Effector CD4-positive, alpha-beta T cell (primary cell): ENCODE results near the gene MLLT3.

Source experiments
- DNase-seq: peaks from one replicate; pipeline ENCODE4 v3.0.0-alpha.2; 2020

Gene MLLT3

DNA sequence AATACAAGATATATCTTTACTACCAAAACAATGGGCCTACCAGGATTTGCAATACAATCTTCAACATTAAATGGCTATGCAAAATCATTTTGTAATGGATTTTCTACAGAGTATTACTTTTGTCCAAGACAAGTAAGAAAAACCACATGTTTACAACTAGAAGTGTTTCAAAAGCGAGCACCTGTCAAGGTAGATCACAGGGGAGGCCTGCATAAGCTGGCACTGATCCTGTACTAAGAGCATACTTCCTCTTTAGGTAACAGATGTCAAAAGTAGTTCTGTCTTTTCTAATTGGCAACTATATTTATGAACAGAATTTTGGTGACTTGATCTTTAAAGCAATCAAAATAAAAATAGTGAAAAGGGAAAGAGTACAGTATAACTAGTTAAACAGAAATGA lies 249.0 kb downstream of the MLLT3 start:
- no peak for DNase-seq

DNA sequence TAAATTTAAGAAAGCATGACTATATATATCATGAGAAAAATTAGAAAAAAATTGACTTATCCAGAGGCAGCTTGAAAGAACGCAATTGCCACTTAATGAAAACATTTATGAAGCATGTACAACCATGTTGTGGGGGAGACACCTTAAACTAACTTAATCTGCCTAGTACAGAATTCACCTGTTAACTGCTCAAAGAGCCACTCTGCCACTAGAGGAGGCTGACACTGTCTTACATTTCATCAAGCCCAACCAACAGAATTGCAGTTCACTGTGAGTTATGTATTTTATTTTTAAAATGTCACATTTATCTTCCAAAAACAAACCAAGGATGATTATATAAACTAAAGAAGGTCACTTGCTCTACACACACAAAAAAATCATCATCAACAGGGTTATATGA lies 252.9 kb downstream of the MLLT3 start:
- DNase-seq, result no peak

DNA sequence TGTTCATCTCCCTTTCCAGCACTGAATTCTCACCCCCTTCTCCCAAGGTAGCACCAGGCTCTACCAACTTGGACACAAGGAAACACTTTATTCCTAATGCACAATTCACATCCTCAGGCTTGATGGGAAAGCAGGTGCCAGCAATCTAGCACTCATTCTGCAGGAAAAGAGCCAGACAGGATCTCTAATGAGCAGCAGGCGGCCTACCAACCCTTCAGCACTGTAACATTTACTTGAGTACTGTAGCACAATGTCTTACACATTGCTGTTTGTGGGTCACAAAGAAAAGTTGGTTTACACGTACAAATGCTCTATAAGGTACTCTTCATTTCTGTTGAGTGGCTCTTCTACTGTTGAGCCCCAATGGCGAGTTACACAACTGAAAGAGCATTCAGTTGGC lies 254.4 kb downstream of the MLLT3 start:
- DNase-seq, result no peak

DNA sequence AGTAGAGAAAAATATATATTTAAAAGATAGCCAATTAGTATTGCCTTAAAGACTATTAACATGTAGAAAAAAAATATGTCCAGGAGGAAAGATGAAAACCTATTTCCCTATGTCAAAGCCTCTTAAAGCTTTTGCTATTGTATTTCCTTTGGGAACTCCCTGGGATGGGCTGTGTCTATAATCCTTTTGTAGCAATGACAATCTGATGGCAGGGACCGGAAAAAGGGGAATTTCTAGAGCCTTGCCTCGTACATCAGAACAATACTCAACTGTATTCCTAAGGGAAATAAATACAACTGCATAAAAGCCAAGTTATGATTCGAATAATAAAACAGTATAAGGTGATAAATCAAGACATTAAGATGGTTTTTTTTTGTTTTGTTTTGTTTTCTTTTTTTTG lies 257.3 kb downstream of the MLLT3 start:
- DNase-seq, result no peak

DNA sequence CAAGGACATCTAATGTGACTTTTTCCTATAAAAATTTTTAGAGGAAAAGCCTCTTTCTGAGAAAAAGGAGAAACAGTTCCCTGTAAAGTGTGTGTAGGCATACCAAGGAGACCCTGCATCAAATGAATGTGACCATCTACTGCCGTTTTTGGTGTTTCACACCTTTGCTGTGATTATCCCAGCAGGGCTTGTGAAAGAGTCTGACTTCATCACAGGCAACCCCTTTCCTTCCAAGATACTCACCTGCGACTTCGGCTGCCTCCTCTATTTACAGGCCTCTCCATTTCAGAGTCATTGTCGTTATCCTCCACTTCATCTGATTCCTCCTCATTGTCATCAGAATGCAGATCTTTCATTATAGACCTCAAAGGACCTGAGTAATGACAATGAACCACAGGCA lies 259.1 kb downstream of the MLLT3 start:
- DNase-seq, result no peak

DNA sequence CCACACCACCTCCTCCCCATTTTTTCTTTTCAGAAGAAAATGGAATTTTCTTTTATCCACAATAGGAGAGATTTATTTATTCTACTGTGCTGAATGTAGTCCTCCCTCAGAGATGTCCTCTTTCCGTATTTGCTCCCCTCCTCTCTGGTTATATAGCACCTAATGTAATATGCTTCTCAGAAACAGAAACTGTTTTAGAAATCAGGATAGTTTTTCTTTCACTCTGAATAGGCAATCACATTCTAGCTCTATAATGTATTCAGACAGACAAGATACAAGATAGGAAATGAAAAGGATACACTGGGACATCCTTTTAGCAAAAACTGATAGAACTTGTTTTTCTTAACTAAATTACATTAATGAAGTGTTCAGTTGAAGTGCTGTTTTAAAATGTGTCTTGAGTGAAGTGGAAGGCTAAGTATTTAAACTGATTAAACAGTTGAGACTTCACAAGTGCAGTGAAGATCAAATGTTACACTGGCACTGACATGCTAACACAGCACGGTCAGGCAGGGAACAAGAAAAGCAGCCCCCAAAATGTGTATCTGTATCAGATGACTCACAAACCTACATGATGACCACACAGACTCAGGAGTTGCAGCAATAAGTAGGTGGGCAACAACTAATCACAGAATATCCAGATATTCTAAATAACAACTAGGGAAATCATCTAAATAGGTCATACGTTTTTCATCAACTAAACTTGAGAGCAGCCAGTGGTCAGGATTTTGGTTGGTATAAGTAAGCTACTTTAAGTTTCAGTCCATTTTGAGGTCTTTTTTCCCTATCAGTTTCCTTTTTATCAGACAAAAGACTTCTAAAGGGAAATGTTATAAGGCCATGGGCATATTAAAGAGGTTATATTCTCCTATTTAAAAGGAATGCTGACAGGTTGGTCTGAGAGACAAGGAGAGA lies 260.4 kb downstream of the MLLT3 start:
- DNase-seq, result no peak

DNA sequence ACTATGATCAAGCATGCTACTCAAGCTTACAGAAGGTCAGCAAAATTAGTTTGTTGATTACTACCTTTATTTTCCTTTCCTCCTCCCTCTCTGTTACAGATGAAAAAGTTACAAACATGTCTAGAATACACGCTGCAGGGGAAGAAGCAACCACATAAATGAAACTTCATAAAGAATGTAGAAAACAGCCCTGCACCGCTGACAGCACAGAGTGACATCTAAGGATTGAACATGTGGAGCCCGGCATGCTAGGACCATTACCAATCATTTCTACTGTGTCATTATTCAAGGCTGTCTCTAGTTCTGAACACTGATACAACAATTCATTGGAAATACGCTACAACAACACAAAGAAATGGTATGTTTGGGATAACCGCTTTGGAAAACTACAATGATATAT lies 261.1 kb downstream of the MLLT3 start:
- DNase-seq, result no peak

DNA sequence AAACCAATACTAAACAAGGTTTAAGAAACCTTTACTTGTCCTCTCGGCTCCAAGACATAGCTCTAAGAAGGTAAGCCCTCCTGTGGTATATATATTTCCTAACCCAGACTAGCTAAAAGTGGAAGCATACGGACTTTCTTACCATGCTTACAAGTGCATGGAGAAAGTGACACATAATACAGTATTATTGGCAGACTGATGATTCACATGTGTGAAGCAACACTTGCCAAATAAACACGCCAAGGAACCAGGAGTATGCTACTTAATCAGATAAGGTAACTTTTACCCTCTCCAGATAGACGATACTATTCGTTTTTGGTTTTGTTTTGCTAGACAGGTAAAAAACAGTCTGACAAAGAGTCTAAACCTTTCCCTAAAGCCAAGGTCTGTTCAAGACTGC lies 264.1 kb downstream of the MLLT3 start:
- no peak for DNase-seq

DNA sequence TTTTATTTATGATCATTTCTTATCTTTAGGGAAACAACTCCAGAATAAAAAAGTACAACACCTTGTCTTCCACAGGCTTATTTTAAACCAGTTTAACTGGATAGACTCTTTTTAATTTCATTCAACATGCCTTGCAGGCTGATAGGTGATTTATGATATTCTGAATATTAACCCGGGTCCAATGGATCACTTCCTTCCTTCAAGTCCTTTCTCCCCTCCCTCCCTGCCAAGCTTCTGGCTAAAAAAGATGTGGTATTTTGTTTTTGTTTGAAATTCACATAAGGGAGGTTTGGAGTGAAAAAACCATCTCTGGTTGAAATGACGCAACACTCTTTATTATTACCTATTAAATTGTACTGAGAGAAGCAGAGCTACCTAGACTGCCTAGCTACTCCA lies 265.3 kb downstream of the MLLT3 start:
- DNase-seq, result no peak

DNA sequence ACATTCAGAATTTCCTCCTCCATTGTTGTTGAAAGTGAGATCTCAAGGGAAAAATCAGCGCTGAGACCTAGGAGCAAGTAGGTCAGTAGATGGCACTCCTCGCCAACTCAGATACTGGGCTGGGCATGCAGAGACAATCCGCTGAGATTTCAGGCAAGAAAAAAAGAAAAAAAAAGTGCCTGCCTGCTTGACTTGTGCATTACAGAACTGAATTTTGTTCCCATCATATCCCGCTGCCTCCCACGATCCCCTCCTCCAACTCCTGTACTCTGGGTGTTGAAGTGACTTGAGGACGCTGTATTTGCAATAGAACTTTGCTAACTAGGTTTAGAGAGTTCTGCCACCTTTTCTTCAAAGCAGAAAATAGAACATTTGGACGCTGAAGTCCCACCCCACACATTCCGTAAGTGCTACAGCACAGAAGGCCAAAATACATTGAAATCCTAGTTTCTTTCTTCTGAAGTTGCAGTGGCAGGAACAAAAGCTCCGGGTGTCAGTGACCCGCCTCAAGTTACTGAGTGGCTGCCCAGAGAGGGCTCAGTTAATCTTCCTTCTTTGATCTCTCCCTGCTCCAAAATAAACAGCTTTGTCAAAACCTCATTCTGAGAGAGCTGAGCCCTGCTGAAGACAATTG lies 265.8 kb downstream of the MLLT3 start:
- peak; percentile 27 for DNase-seq

DNA sequence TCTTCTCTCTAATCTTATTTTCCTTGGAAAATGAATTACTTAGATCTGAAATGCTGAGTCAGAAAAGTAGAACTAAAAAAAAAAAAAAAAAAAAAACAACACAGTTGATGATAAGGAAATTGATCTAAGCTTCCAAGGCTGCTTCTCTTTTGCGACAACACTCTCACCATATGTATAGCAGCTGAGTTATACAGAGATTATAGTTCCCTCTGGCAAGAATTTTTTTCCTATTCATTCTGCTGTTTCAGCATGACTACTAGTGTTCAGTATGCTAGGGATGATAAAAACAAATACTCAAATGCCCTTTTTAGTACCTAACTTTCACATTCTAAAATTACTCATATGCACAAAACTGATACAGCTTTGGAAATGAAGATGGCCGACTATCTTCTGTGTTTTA lies 267.3 kb downstream of the MLLT3 start:
- no peak for DNase-seq

DNA sequence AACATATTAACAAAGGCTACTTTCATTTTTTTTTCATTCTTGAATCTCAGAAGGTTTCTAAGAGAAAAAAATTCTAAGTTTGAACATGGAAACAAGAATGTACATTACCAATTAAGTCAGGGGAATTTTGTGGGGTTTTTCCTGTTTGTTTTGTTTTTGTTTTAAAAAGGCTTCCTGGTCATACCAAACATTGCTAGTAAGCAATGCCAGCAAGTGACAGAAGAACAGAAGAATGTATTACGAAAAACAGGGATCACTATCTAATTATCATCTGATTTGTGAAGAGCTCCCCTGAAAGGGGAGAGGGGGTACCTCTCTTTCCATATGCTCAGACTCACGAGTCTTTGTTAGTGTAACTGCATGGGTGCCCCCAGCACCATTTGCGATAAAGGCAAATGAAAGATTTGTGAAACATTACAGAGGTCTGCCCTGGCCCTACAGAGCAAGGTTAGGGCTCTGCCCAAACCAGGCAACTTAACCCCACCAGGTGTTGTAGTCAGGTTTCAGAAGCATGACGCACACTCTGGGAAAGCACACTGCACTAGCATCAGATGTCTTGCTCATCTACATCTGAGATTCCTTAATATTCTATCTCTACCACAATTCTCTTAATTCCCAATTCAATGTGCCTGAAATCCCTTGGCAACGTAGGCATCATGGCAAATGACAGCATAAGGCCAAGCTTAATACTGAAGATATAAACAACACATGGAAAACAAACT lies 268.2 kb downstream of the MLLT3 start:
- DNase-seq, result no peak

DNA sequence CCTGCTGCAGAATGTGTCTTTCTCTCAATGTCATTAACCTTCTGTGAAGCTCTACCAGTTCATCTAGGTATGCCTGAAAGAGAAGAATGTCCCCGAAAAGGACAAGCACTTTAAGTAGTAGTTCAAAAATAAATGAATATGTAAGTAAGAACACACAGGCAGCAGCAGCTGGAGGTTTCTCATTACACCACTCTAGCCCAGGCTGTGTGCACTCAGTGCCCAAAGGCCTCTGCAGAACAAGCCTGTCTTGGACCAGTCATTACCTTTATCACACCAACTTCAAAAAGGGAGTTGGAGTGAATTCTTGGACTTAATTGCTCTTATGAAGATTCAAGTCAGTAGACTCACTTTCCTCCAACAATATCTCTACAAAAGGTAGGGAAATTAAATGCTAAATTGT lies 268.8 kb downstream of the MLLT3 start:
- no peak for DNase-seq

DNA sequence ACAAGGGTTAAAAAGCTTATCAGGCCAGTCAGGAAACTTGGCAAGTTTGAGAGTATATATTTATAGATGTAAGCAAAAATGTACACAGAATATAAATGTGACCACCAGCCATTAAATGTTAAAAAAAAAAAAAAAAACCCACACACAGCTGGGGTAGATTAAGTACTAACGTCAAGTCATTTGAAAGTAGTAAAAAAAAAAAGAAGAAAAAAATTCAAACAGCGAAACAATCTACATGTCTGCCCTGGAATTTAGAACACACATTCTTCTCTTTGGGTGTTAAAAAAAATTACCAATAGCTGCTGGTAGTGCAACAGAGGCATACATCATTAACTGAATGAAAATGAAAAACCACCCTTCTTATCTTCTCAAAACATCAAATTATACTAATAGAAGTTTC lies 269.7 kb downstream of the MLLT3 start:
- no peak for DNase-seq

DNA sequence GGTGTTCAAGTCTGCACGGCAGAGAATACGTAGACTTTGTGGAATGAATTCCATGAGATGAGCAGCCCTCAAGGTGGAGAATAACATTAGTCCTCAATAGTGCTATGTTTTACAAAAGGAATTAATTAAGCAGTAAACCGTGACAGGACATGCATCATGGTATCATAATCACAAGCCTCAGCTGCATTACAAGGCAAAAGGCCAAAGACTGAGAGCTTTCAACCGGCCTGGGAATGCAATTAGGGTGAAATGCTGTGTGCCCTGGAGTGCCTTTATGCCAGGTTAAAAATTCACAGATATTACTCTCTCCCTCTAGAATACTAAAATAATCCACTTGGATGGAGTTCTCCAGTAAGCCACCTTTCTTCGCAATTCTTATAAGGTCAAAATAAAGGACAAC lies 270.6 kb downstream of the MLLT3 start:
- DNase-seq, result no peak

DNA sequence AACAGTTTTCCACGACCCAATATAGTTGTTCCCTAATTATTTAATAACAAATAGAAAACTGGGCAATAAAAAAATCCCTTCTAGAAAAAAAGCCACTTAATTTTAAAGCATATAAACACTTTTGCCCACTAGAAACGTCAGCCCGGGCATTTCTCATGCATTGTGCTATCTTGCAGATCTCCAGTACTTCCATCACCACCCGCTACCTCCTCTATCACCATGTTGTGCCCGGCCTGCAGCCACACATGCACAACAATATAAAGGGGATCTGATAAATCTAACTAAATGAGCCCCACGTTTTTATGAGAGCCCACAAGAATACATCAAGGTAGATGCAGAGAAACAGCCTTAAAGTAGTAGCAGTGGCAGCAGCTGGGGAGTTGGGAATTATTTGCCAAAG lies 272.7 kb downstream of the MLLT3 start:
- no peak for DNase-seq

DNA sequence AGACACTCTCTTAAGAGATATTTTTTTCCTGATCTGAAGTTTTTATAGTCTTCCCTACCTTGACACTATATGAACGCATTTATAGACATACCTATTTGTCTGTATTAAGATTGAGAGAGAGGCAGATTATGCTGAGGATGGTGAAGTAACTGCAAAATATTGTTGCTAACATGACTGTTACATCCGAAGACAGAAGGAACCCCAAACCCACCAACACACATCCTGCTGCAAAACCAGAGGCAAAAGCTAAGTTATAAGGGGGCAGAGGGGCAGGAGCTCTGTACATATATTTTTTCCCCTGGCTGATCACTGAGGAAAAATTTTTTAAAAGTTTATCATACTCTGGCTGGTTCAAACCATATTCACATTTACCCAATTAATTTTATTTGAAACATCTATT lies 279.0 kb downstream of the MLLT3 start:
- DNase-seq, result no peak

DNA sequence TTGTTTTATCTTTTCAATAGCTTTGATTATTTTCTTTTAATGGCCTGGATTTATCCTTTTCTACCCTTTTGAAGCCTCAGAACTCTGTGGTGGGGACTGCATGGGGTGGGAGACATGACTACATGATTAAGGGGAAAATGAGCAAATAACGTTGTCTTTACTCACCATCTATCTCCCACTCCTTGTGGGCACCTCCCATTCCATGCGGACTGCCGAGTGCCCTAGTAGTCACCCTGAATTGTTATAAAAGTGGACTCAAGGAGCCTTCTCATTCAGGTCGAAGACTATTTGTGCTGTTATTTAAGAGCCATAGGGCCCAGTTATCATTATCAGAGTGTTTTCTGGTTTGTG lies 281.8 kb downstream of the MLLT3 start:
- no peak for DNase-seq

DNA sequence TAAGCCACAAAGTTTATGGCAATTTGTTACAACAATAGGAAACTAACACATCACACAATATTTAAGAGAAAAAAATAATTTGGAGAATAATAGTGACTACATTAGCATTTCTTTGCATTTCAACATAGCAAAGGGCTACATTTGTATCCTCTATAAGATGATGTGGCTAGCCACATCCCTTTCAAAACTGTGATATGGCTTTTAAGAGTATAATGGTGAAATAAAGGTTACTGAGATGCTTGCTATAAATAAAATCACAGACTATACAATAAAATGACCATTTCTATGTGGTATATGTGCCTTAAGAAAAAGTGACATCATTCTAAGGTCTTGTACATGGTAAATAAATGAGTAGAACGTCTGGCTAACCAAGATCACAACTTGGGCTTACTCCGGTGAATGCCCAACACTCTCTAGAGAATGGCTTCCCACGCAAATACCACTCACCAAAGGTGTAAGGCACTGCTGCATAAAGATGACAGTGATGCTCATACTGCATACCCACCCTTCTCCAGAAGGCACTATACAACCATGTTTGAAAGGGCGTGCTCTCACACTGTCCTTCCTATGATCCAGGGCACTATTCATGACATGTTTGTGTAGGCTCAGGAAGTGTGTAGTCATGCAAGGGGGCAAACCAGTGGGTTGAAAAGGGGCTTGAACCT lies 286.5 kb downstream of the MLLT3 start:
- DNase-seq, result no peak

DNA sequence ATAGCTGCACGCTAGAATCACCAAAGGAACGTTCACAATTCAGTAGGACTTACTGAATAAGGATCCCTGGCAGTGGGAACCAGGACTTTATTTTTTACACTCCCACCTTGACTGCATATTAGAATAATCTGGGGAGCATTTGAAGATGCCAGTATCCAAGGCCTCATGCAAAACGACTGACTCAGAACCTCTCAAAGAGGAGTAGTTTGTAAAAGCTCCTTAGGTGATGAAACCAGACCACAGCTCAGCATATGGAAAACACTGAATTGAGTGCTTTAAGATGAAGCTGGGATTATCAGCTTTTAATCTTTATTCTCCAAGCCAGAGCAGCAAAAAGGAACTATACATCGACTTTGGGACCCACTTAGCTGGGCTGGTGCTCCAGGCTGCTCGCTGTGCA lies 288.3 kb downstream of the MLLT3 start:
- no peak for DNase-seq

DNA sequence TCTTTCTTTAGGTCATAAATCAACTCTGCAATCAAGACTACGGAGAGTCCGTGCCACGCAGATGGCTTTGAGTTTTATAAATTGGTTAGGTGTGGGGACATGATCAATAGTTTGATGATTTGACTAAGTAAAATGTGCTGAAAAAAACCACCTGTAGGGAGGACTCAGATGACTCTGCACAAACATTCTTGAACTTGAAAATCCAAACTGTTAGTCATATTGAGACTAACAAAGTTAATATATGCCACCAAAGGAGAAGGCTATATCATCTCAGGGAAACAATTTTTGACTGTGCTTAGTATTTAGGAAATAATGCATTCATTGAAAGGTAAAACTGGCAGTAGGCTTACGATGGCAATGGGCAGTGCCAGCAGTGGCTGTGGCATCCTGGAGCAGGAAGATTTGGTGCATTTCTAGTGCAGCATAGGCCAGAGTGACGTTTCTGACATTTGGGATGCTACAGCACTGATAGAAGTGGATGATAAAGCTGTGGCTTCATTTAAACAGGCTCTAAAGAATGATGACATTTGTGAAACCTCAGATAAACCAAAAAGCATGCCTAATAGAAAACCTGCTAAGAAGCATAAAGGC lies 291.1 kb downstream of the MLLT3 start:
- DNase-seq, result no peak

DNA sequence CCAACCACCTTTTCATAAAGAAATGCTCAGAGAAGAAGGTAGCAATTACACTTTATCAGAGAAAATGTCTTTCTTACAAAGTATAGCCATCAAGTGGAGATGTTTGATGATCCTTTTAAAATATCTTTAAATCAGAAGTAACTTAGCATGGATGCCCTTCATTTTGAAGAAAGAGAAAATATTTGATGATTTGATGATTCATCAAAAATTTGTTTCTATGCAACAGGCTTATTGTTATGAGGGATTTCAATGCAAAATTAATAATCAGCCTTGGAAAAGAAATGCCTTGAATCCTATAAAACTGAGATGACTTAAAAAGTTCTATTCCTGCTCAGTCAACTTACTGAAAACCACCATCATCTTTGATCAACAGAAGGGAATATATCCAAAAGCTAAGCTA lies 291.6 kb downstream of the MLLT3 start:
- no peak for DNase-seq

DNA sequence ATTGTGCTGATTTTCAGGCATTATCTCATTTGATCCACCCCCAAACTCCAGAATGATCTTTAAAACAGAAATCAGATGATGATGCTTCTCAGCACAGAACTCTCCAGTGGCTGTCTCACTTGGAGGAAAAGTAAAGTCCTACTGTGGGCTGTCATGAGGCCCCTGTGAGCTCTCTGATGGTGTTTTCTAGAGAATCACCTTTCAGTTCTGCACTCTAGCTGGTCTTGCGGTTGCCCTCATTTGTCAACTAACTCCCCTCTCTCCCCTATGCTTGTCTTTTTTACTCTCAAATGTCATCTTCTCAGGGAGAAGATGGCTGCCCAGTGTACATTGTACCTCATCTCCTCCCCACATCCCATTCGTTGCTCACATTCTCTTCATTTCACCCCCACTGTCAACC lies 295.8 kb downstream of the MLLT3 start:
- DNase-seq, result no peak
